Measurements from ENCODE around the gene SLC28A3.

Gene SLC28A3

GRCh38 chr9:84310883-84311282 is 29.7 kb downstream of the SLC28A3 start:
- DNase-seq (ENCODE audit: low read depth) = no peak
- in situ Hi-C loops (cut with HindIII; ENCODE audit: low sequenced_read_pairs) = no loop called here
- TF ChIP-seq, protein P1, sequence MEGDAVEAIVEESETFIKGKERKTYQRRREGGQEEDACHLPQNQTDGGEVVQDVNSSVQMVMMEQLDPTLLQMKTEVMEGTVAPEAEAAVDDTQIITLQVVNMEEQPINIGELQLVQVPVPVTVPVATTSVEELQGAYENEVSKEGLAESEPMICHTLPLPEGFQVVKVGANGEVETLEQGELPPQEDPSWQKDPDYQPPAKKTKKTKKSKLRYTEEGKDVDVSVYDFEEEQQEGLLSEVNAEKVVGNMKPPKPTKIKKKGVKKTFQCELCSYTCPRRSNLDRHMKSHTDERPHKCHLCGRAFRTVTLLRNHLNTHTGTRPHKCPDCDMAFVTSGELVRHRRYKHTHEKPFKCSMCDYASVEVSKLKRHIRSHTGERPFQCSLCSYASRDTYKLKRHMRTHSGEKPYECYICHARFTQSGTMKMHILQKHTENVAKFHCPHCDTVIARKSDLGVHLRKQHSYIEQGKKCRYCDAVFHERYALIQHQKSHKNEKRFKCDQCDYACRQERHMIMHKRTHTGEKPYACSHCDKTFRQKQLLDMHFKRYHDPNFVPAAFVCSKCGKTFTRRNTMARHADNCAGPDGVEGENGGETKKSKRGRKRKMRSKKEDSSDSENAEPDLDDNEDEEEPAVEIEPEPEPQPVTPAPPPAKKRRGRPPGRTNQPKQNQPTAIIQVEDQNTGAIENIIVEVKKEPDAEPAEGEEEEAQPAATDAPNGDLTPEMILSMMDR (IDR thresholded peaks at IDR 0.05; ENCODE audit: low read depth, low read length, missing control alignments) = no peak
- H3K4me3 ChIP-seq (ENCODE audit: low read depth, low read length) = no peak overlapping the region

DNA sequence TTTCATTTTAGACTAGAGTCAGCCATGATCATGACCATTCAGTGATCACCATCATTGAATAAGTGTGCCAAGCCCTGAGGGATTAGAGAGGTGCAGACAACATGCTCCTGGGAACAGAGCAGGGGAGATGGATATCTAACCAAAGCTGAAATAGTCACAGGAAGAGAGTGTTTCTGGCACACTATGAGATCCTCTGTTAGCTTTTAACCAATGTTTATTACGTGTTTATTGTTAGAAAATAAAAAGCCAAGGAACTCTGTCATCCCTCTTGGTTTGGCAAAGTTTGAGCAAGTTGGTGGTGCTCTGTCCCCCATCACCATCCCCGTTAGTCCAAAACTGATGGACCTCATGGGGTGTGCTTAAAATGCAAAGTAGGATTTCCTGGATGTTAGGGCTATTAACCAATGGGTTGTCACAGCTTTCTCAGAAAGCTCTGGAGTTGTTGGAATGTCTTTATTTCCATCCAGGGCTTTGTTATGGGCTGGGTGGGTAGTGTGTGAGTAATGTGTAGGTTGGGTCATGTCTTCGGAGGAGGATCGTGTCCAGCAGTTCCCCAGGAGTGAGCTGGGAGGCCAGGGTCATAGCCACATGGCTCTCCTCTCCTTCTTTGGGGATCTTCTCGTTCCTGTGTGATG is 34.9 kb downstream of the SLC28A3 start:
- in situ Hi-C loops (cut with HindIII; ENCODE audit: low sequenced_read_pairs) = no loop called here
- H3K4me3 ChIP-seq (ENCODE audit: low read depth, low read length) = no peak overlapping the region
- no peak for DNase-seq (ENCODE audit: low read depth)
- TF ChIP-seq, protein P1 (IDR thresholded peaks at IDR 0.05; ENCODE audit: low read depth, low read length, missing control alignments) = no peak

GRCh38 chr9:84304166-84304565 is 36.4 kb downstream of the SLC28A3 start:
- DNase-seq (ENCODE audit: low read depth) = no peak
- in situ Hi-C loops (cut with HindIII; ENCODE audit: low sequenced_read_pairs) = no loop called here
- TF ChIP-seq, protein P1 (IDR thresholded peaks at IDR 0.05; ENCODE audit: low read depth, low read length, missing control alignments) = no peak
- no peak overlapping the region for H3K4me3 ChIP-seq (ENCODE audit: low read depth, low read length)

GRCh38 chr9:84303061-84303460 is 37.5 kb downstream of the SLC28A3 start:
- TF ChIP-seq, protein P1 (IDR thresholded peaks at IDR 0.05; ENCODE audit: low read depth, low read length, missing control alignments) = no peak
- no peak for DNase-seq (ENCODE audit: low read depth)
- no peak overlapping the region for H3K4me3 ChIP-seq (ENCODE audit: low read depth, low read length)
- in situ Hi-C loops (cut with HindIII; ENCODE audit: low sequenced_read_pairs) = no loop called here

DNA sequence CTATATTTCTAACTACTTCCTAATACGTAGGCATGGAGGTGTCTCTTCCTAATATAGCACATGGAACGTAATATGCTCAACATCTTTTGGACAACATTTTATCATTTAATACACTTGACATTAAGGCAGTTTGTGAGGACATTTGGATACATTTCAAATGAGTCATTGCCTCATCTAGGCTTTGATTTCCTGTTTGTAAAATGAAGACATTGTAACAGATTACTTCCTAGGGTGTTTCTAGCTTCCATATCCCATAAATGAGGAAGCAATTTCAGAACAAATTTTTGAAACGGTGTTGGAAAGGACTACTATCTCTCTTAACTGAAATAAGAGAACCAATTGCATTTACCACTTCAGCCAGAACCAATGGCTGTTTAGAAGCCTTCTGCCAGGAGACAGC is 38.7 kb downstream of the SLC28A3 start:
- in situ Hi-C loops (cut with HindIII; ENCODE audit: low sequenced_read_pairs) = no loop called here
- DNase-seq (ENCODE audit: low read depth) = no peak
- H3K4me3 ChIP-seq (ENCODE audit: low read depth, low read length) = no peak overlapping the region
- TF ChIP-seq, protein P1 (IDR thresholded peaks at IDR 0.05; ENCODE audit: low read depth, low read length, missing control alignments) = no peak

- in situ Hi-C loops (cut with HindIII; ENCODE audit: low sequenced_read_pairs) = no loop called here
- DNase-seq (ENCODE audit: low read depth) = no peak
- TF ChIP-seq, protein P1 (IDR thresholded peaks at IDR 0.05; ENCODE audit: low read depth, low read length, missing control alignments) = no peak
- H3K4me3 ChIP-seq (ENCODE audit: low read depth, low read length) = no peak overlapping the region
These were observed 40.3 kb downstream of the SLC28A3 start for GRCh38 chr9:84300271-84300670.
